NK-92 (cell line): ENCODE measurements around the gene SMPDL3B.

Experiments
- DNase-seq: peaks from one replicate; lab custom pipeline; 2025; ENCODE audit not compliant: unreplicated experiment; lab: John Stamatoyannopoulos, UW

SMPDL3B gene

GRCh38 chr1:27934818-27935549 is at the start of gene SMPDL3B:
Gene SMPDL3B (plus strand): TSS chr1:27935000. CDS start chr1:27935184, 184 bp downstream.
- DNase-seq: no peak

GRCh38 chr1:27885114-27885528 is 49.7 kb upstream of the SMPDL3B start:
- no peak for DNase-seq

GRCh38 chr1:27885621-27886352 is 49.0 kb upstream of the SMPDL3B start:
- DNase-seq: no peak

- DNase-seq: no peak
These were observed 48.5 kb upstream of the SMPDL3B start for GRCh38 chr1:27886353-27886679.

GRCh38 chr1:27886744-27887143 is 48.1 kb upstream of the SMPDL3B start:
- DNase-seq: no peak

GRCh38 chr1:27887215-27888021 is 47.4 kb upstream of the SMPDL3B start:
- DNase-seq: no peak

- no peak for DNase-seq
These were observed 45.3 kb upstream of the SMPDL3B start for GRCh38 chr1:27889506-27889905.

- DNase-seq: no peak
These were observed 43.5 kb upstream of the SMPDL3B start for GRCh38 chr1:27891196-27891889.

- no peak for DNase-seq
These were observed 40.3 kb upstream of the SMPDL3B start for GRCh38 chr1:27894521-27894920.

GRCh38 chr1:27906759-27907158 is 28.0 kb upstream of the SMPDL3B start:
- no peak for DNase-seq

- no peak for DNase-seq
These were observed 22.4 kb upstream of the SMPDL3B start for GRCh38 chr1:27912429-27912828.

- DNase-seq: no peak
These were observed 19.7 kb upstream of the SMPDL3B start for GRCh38 chr1:27915082-27915575.

- no peak for DNase-seq
These were observed 12.5 kb upstream of the SMPDL3B start for GRCh38 chr1:27922272-27922671.

- DNase-seq: no peak
These were observed 6.4 kb upstream of the SMPDL3B start for GRCh38 chr1:27928216-27928954.

GRCh38 chr1:27931184-27931583 is 3.6 kb upstream of the SMPDL3B start:
- no peak for DNase-seq

GRCh38 chr1:27931759-27932158 is 3.0 kb upstream of the SMPDL3B start:
- no peak for DNase-seq

GRCh38 chr1:27935721-27936120 is 921 bp downstream of the SMPDL3B start:
- DNase-seq: no peak

GRCh38 chr1:27936370-27936769 is 1.6 kb downstream of the SMPDL3B start:
- DNase-seq: no peak

- DNase-seq: no peak
These were observed 2.7 kb downstream of the SMPDL3B start for GRCh38 chr1:27937524-27937836.

GRCh38 chr1:27938488-27938887 is 3.7 kb downstream of the SMPDL3B start:
- no peak for DNase-seq
